OCI-LY1 (cell line): Measurements from ENCODE around the gene ZBTB7C.

Experiments
- H2AFZ ChIP-seq: fragments of 200-600 bp; sonication (generic), shearing (Covaris generic); 2 replicates; pipeline ENCODE4 v1.6.0; 2014; ENCODE audit warnings: antibody characterized with exemption, mild to moderate bottlenecking, low read length
- H3F3A ChIP-seq: fragments of 200-600 bp; sonication (generic), shearing (Covaris generic); 2 replicates; pipeline ENCODE4 v1.6.0; 2014; ENCODE audit warnings: mild to moderate bottlenecking, antibody characterized with exemption, low read length, moderate library complexity; ENCODE audit not compliant: insufficient read depth
- H3K27ac ChIP-seq: fragments of 200-600 bp; sonication (generic); 2 replicates; pipeline ENCODE4 v1.5.1; 2014; ENCODE audit warnings: low read length, mixed run types, mild to moderate bottlenecking, low read depth; ENCODE audit not compliant: poor library complexity, severe bottlenecking
- H3K27me3 ChIP-seq: fragments of 200-600 bp; sonication (generic); 2 replicates; pipeline ENCODE4 v1.6.0; 2014; ENCODE audit warnings: antibody characterized with exemption, mild to moderate bottlenecking, low read length, moderate library complexity; ENCODE audit not compliant: insufficient read depth
- H3K36me3 ChIP-seq: fragments of 200-600 bp; sonication (generic); 2 replicates; pipeline ENCODE4 v1.6.1; 2014; ENCODE audit warnings: mild to moderate bottlenecking, antibody characterized with exemption, low read length, moderate library complexity, mixed read lengths; ENCODE audit not compliant: insufficient read depth
- H3K4me1 ChIP-seq: fragments of 200-600 bp; sonication (generic); 2 replicates; pipeline ENCODE4 v1.5.1; 2014; ENCODE audit warnings: mild to moderate bottlenecking, low read length, moderate library complexity; ENCODE audit not compliant: insufficient read depth, severe bottlenecking
- H3K4me2 ChIP-seq: fragments of 200-600 bp; sonication (generic), shearing (Covaris generic); 2 replicates; pipeline ENCODE4 v1.6.1; 2014; ENCODE audit warnings: low read length
- H3K4me3 ChIP-seq: fragments of 200-600 bp; sonication (generic); 2 replicates; pipeline ENCODE4 v1.5.1; 2014; ENCODE audit warnings: low read length, low read depth, mild to moderate bottlenecking, mixed read lengths; ENCODE audit not compliant: poor library complexity, severe bottlenecking
- H3K79me2 ChIP-seq: fragments of 200-600 bp; shearing (Covaris generic); 2 replicates; pipeline ENCODE4 v1.6.1; 2016; ENCODE audit warnings: mixed run types, low read length, mixed read lengths; ENCODE audit not compliant: insufficient read depth
- H3K9ac ChIP-seq: fragments of 200-600 bp; sonication (generic), shearing (Covaris generic); 2 replicates; pipeline ENCODE4 v1.6.1; 2014; ENCODE audit warnings: mild to moderate bottlenecking, low read length, mixed read lengths
- H3K9me2 ChIP-seq: fragments of 200-600 bp; sonication (generic), shearing (Covaris generic); 2 replicates; pipeline ENCODE4 v1.6.1; 2014; ENCODE audit warnings: low read depth, mild to moderate bottlenecking, low read length, mixed read lengths
- H3K9me3 ChIP-seq: fragments of 200-600 bp; shearing (Covaris generic); 2 replicates; pipeline ENCODE4 v1.6.1; 2014; ENCODE audit warnings: low read length, mixed read lengths
- H4K20me1 ChIP-seq: fragments of 200-600 bp; sonication (generic), shearing (Covaris generic); 2 replicates; pipeline ENCODE4 v1.6.0; 2016; ENCODE audit warnings: mild to moderate bottlenecking, low read length; ENCODE audit not compliant: insufficient read depth
- EZH2 ChIP-seq: fragments of 200-600 bp; sonication (generic), shearing (Covaris generic); IDR thresholded peaks from 2 replicates; pipeline ENCODE4 v1.8.0; 2017; ENCODE audit warnings: borderline replicate concordance, mixed run types, mild to moderate bottlenecking, antibody characterized with exemption, low read length, moderate library complexity, mixed read lengths
- TF ChIP-seq, protein P1 (sequence below): fragments of 200-600 bp; sonication (generic), shearing (Covaris generic); IDR thresholded peaks from 2 replicates; pipeline ENCODE4 v1.5.1; 2017; ENCODE audit warnings: mild to moderate bottlenecking, antibody characterized with exemption, low read length, moderate library complexity, mixed read lengths

The ZBTB7C gene

DNA sequence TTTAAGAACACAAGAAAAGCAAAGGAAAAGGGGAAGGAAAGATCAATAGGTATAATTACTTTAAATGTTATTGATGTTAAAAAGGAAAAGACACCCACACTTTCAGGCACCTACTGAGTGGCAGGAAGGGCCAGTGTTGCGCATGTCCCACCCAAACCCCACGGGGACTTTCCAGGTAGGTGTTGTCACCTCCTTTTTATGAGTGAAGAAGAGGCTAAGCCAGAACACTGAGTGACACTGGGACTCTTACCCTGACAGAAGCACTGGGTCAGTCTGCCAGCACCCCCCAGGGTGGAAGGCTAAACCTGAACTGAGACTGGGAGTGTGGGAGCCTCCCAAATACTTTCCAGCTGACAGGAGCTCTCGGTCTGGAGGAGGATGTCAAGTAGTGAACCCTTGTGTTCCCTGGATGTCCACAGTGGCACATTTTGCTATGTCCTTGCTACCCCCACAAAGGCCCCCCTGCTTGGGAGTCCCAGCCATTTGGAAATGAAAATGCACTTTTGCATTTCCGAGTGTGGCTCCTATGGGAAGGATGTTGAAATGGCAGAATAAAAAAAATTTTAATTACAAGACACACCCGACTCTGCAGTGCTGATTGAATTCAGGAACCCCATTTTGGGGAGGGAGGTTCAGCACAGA is 387.8 kb downstream of the ZBTB7C start:
- Histone ChIP-seq H3K4me2 (no peak overlapping the region), H3F3A (no peaks in the 10 kb centered on the region), H3K36me3 (no peaks in the 10 kb centered on the region), H3K79me2 (no peaks in the 10 kb centered on the region), H4K20me1 (no peaks in the 10 kb centered on the region), H3K27me3 (peaks cover 3% of the 10 kb centered on the region; the same call in 1 of the 2 replicates), H3K4me3 (no peak overlapping the region), H3K9me3 (no peaks in the 10 kb centered on the region), H3K9me2 (no peaks in the 10 kb centered on the region), H3K9ac (no peak overlapping the region), H3K4me1 (no peaks in the 10 kb centered on the region), H3K27ac (no peak overlapping the region), H2AFZ (no peak overlapping the region)
- TF ChIP-seq EZH2: no peak
- TF ChIP-seq, protein P1, sequence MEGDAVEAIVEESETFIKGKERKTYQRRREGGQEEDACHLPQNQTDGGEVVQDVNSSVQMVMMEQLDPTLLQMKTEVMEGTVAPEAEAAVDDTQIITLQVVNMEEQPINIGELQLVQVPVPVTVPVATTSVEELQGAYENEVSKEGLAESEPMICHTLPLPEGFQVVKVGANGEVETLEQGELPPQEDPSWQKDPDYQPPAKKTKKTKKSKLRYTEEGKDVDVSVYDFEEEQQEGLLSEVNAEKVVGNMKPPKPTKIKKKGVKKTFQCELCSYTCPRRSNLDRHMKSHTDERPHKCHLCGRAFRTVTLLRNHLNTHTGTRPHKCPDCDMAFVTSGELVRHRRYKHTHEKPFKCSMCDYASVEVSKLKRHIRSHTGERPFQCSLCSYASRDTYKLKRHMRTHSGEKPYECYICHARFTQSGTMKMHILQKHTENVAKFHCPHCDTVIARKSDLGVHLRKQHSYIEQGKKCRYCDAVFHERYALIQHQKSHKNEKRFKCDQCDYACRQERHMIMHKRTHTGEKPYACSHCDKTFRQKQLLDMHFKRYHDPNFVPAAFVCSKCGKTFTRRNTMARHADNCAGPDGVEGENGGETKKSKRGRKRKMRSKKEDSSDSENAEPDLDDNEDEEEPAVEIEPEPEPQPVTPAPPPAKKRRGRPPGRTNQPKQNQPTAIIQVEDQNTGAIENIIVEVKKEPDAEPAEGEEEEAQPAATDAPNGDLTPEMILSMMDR: no peak

DNA sequence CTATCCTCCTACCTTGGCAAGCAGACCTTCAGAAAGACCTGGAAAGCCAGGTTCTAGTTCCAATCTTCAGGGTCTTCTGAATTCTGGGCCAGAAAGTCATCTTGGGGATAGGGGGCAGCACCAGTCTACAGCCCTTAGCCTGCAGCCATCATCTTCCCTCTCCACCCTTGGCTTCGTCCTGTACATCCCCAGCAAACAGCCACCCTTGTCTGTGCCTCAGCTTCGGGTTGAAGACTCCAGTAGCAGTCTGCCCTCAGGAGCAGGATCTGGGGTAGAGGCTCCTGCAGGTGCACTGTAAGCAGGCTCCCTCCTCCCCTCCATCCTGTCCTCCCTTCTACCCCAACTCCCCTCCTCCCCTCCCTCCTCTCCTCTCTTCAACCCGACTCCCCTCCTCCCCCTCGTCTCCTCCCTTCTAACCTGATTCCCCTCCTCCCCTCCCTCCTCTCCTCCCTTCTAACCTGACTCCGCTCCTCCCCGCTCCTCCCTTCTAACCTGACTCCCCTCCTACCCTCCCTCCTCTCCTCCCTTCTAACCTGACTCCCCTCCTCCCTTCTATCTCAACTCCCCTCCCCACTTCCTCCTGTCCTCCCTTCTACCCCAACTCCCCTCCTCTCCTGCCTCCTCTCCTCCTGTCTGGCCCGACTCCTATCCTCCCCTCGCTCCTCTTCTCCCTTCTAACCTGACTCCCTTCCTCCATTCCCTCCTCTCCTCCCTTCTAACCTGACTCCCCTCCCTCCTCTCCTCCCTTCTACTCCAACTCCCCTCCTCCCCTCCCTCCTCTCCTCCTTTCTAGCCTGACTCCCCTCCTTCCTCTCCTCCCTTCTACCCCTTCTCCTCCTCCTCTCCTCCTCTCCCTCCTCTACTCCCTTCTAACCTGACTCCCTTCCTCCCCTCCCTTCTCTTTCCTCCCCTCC is 388.6 kb downstream of the ZBTB7C start:
- no peak overlapping the region for H3K4me3 ChIP-seq
- no peak overlapping the region for H3K27ac ChIP-seq
- TF ChIP-seq, protein P1: 0 out of 2 replicates have a peak, but pooled peaks have one; percentile 7
- no peak for TF ChIP-seq EZH2
- no peaks in the 10 kb centered on the region for H3K36me3 ChIP-seq
- H3K4me1 ChIP-seq: no peaks in the 10 kb centered on the region
- no peaks in the 10 kb centered on the region for H3F3A ChIP-seq
- no peaks in the 10 kb centered on the region for H3K9me3 ChIP-seq
- H4K20me1 ChIP-seq: no peaks in the 10 kb centered on the region
- no peak overlapping the region for H3K4me2 ChIP-seq
- peaks cover 3% of the 10 kb centered on the region; the same call in 1 of the 2 replicates for H3K27me3 ChIP-seq
- H3K9me2 ChIP-seq: no peaks in the 10 kb centered on the region
- no peak overlapping the region for H3K9ac ChIP-seq
- no peaks in the 10 kb centered on the region for H3K79me2 ChIP-seq
- H2AFZ ChIP-seq: no peak overlapping the region

DNA sequence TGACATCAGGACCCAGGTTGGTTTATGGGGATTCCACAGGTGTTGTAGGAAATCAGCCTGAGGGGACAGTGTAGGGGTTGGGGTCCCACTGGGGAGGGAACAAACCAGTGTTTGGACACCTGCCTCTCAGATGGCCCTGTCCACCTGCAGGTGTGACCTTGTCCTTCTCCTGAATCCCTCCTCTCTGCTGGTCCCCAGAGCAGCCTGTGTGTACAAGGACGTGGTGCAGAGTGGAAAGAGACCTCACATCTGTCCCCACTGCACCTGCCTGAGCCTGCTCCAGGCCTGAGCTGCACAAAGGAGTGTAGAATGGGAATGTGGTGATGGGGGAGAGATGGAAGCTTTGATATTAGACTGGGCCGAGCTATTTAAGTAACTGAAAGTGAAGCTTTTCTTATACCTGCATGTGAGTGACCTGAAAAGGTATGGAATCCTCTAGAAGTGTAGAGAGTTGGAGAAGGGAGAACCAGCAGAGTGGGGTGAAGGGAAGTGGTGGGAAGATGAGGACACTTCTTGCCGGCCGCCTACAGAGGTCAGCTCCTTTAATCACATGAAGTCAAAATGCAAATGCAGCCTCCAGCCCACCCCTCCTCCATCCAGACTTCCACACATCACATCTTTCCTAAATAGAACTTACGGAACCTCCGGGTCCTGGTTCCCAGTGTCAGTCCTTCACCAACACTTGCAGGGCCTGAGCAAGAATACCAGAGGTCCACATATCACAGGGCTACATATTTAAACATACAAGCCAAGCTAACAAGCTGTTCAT is 389.4 kb downstream of the ZBTB7C start:
- H3K27ac ChIP-seq: no peak overlapping the region
- no peaks in the 10 kb centered on the region for H3K9me2 ChIP-seq
- no peaks in the 10 kb centered on the region for H4K20me1 ChIP-seq
- H3K27me3 ChIP-seq: no peaks in the 10 kb centered on the region
- H3K79me2 ChIP-seq: no peaks in the 10 kb centered on the region
- no peaks in the 10 kb centered on the region for H3F3A ChIP-seq
- no peaks in the 10 kb centered on the region for H3K9me3 ChIP-seq
- no peak overlapping the region for H3K9ac ChIP-seq
- H2AFZ ChIP-seq: no peak overlapping the region
- no peaks in the 10 kb centered on the region for H3K36me3 ChIP-seq
- H3K4me3 ChIP-seq: no peak overlapping the region
- H3K4me1 ChIP-seq: no peaks in the 10 kb centered on the region
- no peak for TF ChIP-seq EZH2
- TF ChIP-seq, protein P1: no peak
- H3K4me2 ChIP-seq: no peak overlapping the region
